HG03103 (cell line): ENCODE results near the gene CRYGN.

Source experiments
- ATAC-seq: cut with Tn5 transposase; IDR thresholded peaks from one replicate; pipeline ENCODE4 v1.9.1; 2021; ENCODE audit warnings: low read depth; ENCODE audit not compliant: unreplicated experiment

The CRYGN gene

DNA sequence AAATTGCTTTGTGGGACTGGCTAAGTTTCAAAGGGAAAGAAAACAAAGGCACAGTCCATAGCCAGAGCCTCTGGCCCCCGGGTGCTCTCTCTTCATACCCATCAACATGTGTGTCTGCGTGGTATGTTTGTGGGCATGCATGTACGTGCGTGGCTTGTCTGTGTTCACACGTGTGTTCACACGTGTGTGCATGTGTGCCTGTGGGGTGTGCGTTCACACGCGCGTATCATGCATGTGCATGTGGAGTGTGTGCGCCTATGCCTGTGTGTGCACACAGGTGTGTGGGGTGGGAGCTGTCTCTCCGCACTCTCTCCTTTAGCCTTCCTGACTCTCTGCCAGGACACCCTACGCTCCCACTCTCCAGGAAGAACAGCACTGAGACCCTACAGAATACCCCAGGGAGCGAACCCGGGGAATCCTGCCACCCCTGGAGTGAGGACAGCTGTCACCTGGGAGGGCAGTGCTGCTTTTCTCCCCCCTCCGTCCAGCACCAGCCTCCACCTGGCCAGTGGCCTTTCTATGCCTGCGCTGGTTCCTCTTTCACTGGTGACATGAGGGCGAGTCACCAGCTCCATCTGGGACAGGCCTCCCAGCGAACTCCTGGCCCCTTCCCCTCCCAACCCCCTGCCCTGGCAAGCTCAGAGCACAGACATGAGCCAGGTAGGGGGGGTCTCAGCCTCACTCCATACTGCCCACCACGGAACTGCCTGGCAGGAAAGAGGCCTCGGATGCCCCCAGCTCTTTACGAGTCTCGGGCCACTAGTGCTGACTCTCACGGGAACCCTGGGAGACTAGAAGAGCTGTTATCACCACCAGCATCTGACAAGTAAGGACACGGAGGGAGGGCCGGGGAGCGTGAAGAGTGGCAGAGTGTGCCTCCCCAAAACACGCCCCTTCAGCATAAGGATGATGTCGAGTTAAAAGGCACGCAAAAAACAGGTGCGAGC is 46.6 kb downstream of the CRYGN start:
- no peak for ATAC-seq

DNA sequence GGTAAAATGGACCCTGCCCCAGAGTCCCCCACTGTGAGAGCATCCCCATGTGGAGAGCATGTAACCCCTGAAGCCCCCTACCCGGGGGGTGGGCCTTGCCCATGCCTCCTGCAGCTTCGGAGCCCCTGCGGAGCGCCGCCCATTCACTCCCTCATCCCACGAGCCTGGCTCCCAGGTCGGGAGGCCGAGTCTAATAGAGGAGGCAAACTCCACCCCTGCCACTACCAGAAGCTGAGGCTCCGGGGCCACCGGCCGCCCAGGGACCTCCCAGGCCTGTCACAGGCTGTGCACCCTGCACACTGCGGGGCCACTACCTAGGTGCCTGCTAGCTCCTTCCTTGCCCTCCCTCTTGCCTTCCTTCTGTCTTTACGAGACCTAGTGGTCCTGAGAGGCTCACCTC is 47.5 kb downstream of the CRYGN start:
- ATAC-seq: no peak

DNA sequence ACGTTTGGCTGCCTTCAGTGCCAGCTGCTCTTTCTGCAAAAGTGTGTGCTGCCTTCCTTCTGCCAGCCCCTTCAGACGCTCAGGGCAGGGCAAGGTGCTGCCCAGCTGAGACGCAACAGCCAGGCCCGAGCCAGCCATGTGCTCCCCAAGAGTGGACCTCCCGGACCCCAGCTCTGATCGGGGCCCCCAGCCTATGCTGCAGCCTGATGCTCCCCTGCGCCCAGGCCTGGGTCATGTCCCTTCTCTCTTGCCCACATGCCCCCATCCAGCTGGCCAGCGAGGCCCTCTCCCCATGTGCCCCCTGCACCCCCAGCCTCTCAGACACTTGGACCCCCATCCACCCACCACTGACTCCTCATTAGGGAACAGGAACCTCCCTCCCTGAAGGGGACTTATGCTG is 47.9 kb downstream of the CRYGN start:
- no peak for ATAC-seq

DNA sequence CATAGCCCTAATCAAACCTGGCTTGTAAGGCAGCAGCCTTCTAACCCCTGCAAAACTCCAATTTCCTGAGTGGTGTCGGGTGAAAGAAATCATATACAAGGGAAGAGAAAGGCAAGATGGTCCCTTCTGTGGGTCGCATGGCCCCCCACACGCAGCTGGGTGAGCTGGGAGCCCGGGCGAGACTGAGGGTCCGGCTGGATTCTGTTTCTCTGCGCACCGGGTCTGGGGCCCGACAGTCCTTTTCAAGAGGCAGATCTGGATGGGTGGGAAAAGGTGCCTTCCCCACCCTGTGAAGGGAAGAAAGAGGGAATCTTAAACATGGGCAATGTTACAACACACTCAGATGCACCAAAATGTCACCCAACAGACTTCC is 48.6 kb downstream of the CRYGN start:
- no peak for ATAC-seq

DNA sequence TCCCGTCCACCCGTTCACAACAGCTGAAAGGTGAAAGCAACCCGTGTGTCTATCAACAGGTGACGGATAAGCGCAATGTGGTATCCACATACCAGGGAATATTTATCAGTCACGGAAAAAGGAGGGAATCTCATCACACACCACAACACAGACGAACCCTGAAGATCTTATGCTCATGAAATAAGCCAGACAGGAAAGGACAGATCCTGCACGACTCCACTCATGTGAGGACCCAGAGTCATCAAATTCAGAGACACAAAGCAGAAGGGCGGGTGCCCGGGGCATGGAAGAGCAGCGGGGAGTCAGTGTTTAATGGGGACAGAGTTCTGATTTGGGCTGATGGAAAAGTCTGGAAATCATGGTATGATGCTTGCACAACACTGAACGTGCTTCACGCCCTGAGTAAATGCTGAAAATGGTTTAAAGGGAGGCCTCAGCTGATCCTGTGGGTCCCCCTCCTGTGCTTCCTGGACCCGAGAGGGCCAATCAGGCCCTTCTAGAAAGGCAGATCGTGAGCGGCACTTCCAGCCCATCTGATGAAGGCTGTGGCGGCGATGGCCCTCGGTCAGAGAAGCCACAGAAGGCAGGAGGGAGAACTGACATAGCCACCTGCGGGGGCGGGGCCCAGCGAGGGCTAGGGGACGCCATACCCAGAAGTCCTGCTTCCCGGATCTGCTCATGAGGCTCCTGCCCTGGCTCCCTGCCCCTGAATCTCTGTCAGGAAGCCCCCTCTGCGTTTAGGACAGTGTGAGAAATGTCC is 49.2 kb downstream of the CRYGN start:
- ATAC-seq: no peak

DNA sequence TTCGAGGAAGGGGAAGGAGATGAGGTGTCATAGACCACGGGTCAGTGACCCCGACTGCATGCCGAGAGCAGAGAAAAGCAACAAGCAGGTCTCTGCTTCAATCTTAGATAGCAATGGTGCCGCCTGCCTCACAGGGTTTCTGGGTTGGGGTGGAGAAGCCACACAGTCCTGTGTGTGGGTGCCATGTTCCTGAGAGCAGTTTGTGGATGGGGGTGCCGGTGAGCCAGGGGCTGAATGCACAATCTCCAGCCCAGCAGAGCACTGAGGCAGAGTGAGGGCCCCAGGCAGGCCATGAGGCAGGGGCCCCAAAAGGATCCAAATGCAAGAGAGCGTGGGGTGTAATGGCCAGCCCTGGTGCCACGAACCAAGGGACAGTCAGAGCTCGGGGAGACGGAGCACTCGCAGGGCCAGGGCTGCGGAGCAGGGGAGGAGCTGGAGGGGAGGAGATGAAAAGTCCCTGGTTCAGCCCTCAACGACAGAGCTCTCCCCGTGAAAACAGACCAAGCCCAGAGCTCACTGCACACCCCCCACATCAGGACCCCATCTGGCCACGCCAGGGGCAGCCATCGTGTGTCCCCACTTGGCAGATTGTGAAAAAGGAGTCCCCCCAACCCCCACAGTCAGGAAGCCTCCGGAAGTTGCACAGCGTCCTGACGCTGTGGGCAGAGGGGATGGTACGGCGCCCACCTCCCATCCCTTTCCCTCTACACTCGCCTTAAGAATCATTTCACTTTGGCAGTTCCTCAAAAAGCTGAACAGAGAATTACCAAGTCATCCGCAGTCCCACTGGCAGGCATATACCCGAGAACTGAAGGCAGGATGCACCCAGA is 50.0 kb downstream of the CRYGN start:
- no peak for ATAC-seq

DNA sequence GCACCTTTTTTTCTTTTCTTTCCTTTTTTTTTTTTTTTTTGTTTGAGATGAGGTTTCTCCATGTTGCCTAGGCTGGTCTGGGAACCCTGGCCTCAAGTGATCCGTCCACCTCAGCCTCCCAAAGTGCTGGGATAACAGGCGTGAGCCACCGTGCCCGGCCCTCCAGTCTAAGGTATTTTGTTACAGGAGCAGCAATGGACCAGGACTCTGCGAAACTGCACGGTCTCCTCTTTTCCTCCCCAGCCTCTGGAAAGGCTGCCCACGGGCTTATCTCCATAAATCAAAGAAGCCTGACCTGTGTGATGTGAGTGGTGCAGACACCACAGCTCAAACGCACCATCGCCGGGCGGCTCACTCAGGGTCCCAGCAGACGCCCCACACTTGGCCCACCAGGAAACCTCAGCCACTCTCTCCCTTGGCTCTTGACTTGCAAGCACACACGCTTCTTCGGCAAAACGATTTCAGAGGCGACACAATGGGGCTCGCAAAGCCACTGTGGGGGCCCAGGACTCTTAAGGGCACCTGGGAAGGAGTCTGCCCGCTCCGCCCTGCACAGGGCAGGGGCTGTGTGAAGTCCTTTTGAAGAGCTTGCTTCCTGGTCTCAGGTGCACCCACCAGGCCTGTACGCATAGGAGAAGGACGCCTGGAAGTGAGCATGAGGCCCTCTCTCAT is 50.7 kb downstream of the CRYGN start:
- ATAC-seq: no peak

DNA sequence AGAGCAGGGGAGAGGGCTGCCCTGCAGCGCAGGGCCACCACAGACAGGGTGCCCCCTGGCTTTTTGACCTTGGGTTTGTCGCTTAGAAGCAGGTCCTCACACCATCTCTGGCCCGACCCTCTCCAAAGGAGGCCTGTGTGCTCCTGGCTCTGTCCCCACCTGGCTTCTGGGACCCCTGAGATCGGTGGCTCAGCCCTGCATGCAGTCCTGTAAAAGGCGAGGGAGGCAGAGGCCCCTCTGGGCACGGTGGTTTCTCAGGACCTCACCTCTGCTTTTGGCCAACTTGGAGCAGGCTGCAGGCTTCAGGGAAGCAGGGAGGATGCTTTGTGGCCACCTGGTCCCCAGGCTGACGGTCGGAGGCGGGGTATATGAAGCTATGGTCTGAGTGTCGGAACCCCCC is 51.5 kb downstream of the CRYGN start:
- ATAC-seq: no peak

DNA sequence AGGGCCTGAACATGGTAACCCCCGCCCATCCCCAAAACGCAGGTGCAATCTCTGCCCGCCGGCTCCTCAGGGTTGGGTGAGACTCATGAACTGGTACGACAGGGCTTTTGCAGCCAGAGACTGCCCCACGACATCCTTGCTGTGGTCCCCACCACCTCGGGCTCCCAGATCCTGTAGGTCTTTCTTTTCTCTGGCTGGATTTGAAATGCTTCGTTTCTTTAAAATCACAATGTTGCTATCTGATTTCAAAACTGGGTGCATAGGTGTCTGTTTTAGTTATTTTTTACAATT is 52.0 kb downstream of the CRYGN start:
- ATAC-seq: no peak

DNA sequence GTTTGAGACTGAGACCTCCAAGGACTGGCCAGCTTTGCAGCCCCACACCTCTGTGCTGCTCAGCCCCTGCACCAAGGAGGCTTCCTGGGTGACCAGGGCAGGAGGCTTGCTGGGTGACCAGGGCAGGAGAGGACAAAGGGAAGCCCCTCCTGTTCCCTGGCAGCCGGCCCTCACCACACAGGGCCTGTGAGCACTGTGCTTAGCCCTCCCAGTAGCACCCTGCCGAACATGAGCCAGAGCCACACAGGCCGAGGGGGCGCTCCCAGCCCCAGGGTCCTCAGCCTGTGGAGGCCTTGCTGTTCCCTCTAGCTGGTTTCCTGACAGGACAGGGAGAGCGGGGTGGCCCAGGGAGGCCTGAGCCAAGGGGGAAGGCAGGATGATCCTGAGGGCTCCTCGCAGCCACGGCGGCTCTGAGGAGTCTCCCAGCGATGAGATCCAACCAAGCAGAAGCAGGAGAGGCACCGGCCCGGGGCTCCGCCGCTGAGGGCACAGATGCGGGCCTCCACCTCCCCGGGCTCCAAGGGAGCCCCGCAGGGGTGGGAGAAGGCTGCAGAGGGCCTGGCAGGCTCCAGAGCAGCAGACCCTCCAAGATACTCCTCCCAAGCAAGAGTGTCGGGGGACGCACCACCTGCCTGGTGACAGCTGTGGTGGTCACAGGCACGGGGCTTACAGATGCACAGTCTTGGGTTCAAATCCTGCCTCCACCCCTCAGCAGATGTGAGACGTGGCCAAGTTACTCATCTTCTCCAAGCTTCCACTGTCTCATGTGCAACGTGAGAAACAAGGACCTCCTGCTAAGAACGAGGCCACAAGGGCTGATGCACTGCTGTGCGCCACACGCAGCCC is 52.6 kb downstream of the CRYGN start:
- ATAC-seq: no peak

DNA sequence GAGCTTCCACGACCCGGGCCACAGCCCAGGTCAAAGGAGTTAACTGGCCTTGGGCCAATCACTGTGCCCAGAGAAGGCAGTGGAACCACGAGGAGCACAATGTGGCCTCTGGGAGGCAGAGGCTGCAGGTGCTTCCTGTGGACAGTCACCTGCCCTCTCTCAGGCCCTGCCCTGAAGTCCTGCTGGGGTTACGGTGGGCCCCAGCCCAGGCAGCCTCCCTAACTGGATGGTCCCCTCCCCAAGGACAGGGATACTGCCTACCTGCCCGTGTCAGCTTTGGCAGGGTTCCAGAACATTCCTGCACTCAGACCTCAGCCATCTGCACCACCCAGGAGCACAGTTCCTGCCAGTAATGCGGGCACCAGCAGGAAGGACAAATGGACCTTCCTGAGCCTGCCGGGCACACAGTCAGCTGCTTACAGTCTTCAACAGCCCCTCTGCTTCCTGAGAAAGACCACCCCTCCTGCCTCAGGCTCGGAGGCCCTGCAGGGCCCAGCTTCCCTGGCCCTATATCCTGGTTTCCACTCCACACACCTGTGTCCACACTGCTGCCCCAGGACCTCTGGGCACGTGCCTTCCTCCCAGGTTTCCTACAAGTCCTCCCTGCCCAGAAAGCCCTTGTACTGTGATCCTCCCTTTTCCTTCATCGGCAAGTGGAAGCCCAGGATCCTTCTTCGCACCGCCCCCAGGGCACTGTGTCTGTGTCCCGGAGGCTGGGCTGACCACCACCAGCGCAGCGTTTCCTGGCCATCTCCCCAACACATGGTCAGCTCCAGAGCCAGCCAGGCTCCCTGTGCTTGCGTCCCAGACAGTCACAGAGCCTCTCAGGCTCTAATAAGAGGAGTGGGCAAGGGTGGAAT is 53.4 kb downstream of the CRYGN start:
- no peak for ATAC-seq

DNA sequence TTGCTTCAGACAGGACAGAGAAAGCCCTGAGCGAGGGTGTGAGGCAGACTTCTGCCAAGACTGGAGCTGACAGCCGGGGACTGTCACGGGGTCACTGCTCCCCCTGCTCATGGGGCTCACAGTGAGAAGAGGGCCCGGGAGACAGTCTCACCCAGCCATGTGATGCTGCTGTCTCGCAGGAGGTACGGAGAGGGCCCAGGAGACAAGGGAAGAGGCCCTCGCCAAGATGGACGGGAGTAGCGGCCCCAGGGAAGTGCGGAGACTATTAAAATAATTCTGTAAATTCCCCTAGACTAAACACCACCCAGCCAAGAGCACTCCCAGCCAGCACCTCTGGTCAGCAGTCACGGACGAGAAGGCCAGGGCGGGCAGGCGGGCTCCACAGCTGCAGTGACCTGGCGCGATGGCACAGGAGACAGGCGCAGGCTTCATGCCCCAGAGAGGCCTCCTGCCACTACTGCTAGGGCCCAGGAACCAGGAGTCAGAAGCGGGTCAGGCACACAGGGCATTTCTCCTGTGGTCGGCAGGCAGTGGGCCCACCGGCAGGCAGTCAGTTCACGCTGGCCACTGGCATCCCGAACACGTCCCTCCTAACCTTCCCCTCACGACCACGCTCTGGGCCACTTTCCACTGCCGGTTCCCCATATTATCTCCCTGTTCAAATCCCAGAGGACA is 54.2 kb downstream of the CRYGN start:
- ATAC-seq: no peak

DNA sequence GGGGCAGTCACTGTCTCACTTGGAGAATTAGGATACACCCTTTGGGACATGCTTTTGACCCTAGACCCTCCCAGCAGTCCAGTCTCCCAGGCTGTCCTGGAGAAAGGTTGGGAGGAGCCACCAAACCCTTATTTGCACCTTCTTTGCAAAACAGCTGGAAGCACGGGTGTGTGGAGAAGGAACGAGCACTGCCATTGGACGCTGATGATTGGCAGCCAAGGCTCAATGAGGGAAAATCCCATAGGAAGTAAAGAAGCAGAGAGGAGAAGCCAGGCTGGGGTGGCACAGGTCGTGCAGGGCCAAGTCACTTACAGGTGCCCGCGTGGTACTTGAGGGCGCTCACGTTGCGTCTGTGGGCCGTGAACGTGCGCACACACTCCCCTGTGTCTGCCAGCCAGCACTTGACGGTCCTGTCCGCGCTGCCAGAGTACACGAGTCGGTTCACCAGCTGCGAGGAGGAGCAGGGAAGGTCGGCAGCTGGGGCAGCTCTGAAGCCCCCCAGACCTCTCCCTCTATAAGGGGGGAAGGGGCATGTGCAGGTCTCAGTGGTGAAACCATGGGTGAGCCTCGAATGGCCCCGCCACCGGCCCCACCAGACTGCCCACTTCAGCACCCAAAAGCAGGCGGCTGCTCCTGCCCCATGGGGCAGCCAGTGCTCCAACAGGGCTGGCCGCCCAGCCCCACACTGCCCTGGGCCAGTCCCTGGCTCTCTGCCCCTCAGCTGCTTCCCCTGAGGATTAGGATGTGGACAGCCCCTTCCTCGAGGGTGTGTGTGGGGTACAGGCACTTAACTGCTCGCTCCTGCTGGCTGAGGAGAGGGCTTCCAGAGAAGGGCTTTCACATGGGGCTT is 54.9 kb downstream of the CRYGN start:
- ATAC-seq: no peak

DNA sequence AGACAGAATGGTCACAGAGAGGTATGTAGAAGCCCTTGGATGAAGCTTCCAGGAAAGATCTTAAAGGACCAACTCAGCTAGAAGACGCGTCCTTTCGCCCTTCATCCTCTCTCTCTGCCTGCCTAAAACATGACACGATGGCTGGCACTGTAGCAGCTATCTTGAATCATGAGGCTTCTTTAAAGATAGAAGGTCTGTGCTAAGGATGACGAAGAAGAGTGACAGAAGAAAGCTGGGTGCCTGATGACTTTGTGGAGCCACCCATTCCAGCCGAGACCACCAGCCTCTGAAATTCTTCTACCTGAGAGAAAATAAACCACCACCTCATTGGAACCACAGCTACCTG is 55.6 kb downstream of the CRYGN start:
- ATAC-seq: no peak

DNA sequence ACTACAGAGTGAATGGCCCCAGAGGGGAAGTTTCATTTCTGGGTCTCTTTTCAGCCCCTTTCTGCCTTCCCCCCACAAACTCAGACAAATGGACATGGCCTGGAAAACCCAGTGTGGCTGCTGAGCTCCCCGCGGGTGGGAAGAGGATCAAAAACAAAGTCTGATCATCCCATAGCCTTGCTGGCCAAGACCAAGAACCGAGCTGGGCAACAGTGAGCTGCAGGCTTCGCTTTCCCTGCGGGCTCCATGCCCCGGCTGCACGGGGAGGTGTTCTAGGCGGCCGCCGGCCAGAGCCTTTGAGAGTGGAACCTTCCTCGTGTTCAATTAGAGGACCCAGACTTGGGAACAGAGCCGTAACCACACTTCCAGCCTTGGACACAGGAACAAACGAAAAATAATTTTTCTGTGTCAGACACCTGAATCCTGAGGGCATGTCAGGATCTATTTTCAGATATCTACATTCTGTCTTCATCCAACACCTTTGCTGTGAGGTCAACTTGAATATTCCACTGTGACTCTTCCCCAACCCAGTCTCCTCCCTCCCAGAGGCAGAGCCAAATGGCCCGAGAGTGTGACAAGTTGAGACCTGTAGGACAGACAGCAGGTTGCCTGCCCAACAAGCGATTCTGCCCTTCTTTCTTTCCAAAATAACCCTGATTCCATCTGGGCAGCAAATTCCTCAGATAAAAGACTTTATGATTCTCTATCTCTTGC is 56.1 kb downstream of the CRYGN start:
- no peak for ATAC-seq

DNA sequence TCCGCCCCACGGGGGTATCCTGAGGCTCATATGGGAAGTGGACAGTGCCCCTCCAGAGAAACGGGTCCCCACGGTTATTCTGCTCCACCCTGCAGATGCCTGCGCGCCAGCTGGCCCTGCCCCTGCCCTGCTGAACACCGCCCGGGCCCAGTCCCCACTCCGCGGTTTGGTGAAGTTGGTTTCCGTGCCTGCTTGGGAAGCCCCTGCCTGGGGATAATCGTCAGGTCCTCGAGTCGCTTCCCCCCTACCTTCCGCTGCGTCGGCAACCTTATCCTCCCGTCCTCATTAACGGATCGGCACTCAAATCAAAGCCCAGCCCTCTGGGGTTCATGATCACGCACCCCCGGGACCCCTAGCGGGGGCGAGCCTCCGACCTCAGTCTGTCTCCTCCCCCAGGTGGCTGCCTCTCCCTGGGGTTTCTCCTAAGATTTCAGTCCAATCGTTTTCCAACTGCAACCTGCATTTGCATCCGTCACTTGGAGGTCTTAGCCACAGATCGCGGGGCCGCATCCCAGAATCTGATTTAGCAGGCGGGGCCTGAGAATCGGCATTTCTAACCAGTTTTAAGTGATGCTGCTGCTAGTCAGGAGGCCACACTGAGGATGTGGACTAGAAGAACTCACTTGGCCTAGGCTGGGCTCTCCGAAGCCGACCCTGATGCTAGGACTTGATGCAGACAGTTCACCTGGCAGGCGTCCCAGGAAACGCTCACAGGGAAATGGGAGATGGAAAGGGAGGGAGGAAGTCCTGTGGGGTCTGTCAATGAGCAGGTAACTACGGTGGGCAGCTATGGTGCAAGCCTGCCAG is 57.7 kb downstream of the CRYGN start:
- ATAC-seq: no peak
